Uterus (tissue), 2 donors: Measurements from ENCODE around the gene LDB3.

Source experiments
- CTCF ChIP-seq, 4 experiments: fragments of 200-600 bp in 2 of 4; fragments of 450-650 bp in 2 of 4; sonication (generic) in 2 of 4; IDR thresholded peaks; one replicate each; pipeline ENCODE4 v1.5.1; 2016 to 2019; ENCODE audit warnings: antibody characterized with exemption in 4 of 4, mild to moderate bottlenecking in 2 of 4, moderate library complexity in 1 of 4
- POLR2A ChIP-seq, 2 donors: fragments of 450-650 bp; IDR thresholded peaks; one replicate each; pipeline ENCODE4 v1.6.1; 2016; ENCODE audit warnings: antibody characterized with exemption in 2 of 2, mild to moderate bottlenecking in 1 of 2, moderate library complexity in 1 of 2

- TF ChIP-seq CTCF (IDR thresholded peaks at IDR 0.05) (no peak), POLR2A (IDR thresholded peaks at IDR 0.05) (no peak)
Observed at GRCh38 chr10:86759073-86759672, 90.9 kb downstream of the LDB3 start.
